HG03025 (cell line): Measurements from ENCODE around the gene SLC45A3.

Experiments used
- ATAC-seq: cut with Tn5 transposase; IDR thresholded peaks from one replicate; pipeline ENCODE4 v1.9.1; 2021; ENCODE audit warnings: mild to moderate bottlenecking, moderate library complexity; ENCODE audit not compliant: unreplicated experiment, low FRiP score

Gene SLC45A3

DNA sequence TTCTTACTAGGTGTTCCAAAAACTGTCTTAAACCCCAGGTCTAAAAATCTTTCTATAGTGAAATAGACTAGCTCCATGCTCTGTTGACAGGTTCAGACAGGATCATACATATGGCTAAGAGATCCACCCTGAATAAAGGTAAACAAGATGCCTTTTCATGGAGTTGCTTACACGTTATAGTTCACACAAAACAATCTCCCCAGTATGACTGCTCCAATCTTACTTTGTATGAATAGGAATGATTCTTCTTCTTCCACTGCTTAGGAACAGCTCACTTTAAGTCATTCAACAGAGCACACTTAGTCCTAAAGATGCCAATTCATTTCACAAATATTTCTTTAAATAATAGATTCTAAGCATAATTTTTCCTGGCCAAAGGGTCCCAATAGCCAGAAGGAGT lies 64.5 kb downstream of the SLC45A3 start:
- no peak for ATAC-seq

DNA sequence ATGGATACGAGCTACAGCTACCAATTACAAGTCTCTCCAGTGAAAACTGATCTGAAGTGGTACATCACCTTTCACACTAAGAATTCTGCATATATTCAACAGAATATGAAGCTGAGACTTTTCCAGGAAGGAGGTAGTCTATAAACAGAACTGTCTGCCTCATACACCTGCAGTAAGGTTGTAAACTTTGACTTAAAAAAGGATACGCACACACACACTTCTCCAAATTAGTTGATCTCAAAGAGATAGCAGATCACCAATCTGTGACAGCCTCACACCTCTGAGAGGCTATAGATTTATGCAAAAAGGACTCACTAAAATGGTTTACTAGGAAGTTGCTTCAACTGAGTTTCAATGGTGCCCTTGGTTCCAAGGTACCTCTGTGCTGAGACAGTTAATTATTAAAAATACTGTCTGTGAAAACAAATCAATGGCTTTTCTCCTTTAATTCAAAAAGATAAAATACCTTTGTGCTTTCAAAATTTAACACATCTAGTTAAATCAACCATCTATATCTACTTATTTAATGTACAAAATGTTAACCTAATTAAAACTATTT lies 66.4 kb downstream of the SLC45A3 start:
- no peak for ATAC-seq

DNA sequence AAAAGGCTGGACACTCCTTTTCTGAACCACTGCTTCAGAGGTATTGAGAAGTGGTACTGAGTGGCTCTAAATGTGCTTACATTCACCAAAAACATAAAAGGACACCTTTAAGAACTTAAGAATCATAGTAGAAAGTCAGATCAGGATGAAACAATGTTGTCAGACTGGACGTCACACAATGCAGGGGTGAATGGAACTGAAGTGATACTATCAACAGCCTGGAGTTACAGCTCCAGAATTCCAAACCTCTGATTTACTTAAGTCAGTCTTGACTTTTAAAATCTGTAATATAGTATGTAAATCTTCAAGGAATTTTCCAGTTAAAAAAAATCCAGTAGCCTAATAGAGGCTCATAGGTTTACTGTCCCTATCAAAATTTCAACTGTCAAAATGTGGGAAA lies 67.8 kb downstream of the SLC45A3 start:
- ATAC-seq: no peak

DNA sequence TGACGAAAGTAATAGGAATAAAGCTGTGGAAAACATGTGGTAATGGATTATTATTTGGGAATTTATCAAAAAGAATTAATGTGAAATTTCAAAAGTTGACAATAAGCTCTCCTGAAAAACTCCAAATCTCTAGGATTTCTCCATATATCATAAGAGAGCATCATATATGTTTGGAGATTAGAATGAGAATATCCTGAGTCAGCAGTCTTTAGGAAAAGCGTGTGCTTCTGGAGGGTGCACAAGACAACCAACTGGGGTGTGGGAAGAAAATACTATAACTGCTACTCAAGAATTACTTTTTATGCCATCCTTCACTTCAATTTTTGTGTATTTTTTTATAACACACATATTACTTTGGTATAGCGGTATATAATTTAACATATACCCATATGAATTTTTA lies 68.2 kb downstream of the SLC45A3 start:
- ATAC-seq: no peak

DNA sequence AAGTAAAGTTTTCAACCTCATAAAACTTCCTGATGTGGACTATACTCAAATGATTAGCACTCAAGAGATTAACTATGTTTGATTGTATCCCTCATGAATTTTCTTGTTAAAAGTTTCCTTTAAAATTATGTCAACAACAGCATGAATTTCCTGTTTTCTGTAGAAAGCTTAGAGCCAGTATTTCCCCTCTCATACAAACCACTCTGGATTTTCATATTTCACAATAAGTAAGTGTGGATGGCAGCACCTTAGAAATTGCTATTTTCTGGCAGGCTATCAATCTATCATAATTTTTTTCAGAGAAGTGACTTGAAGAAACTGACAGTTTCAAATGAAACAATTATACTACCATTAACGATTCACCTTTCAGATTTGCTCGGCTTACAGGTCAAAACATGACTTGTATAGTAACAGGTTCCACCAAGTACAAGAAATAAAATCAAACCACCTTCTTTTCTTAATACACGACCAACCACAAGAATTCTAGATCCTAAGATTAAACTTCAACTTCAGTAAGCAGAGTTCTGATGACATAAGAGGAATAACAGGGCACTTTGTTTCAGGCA lies 69.3 kb downstream of the SLC45A3 start:
- ATAC-seq: no peak

DNA sequence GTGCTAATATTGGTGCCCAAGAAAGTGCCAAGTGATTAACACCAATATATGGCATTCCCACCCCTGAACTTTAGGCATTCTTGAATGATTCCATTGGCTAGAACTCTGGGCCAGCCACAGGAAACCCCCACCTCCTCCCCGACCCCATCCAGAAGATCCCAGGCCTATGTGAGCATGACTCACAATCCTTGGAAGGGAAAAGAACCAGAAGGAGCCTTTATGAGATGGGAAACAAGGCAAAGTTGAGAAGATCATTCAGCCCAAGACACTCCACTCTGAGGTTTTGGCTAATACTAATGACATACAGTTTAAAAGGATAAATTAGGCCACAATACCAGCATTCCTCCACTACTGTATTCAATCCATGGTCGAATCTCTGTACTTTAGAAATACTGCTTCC lies 70.3 kb downstream of the SLC45A3 start:
- no peak for ATAC-seq
